GM12874 (cell line): Measurements from ENCODE around the gene TMEM91.

Source experiments
- CTCF ChIP-seq: IDR thresholded peaks from 2 replicates; pipeline ENCODE4 v1.5.1; 2011; ENCODE audit warnings: low read depth, mild to moderate bottlenecking, control low read depth, low read length, moderate library complexity; ENCODE audit not compliant: insufficient read depth

The TMEM91 gene

GRCh38 chr19:41425174-41426115 is 49.1 kb downstream of the TMEM91 start:
- TF ChIP-seq CTCF: no peak

DNA sequence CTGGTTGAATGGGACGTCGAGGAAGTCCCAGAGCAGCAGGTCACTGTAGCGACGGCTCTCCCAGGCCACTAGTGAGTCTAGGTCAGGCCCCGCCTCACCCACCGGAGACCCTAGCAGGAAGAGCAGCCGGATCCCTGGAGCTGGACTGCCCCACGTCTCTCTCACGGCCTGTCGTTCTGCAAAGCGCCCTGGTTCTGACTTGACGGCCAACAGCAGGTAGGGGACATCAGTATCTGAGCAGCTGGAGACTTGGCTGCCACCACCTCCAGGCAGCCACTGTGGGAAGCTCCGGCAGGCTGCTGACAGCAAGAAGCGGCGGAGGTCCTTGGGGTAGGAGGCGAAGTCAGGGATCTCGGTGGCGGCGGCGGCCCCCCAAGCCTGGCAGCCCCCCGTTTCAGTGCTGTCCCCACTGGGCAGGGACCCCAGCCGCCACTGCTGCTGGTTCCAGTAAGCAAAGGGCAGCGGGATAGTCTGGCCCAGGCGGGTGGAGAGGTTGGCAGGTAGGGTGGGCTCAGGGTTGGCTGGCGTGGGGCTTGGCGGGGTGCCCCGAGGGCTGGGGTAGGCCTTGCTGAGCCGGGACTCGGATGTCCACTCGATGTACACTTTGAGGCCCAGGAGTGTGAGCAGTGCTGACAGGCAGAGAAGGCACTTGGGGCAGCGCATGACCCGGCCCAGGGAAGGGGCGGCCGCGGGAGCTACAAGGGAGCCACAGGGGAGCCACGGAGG is 49.9 kb downstream of the TMEM91 start:
- no peak for TF ChIP-seq CTCF

DNA sequence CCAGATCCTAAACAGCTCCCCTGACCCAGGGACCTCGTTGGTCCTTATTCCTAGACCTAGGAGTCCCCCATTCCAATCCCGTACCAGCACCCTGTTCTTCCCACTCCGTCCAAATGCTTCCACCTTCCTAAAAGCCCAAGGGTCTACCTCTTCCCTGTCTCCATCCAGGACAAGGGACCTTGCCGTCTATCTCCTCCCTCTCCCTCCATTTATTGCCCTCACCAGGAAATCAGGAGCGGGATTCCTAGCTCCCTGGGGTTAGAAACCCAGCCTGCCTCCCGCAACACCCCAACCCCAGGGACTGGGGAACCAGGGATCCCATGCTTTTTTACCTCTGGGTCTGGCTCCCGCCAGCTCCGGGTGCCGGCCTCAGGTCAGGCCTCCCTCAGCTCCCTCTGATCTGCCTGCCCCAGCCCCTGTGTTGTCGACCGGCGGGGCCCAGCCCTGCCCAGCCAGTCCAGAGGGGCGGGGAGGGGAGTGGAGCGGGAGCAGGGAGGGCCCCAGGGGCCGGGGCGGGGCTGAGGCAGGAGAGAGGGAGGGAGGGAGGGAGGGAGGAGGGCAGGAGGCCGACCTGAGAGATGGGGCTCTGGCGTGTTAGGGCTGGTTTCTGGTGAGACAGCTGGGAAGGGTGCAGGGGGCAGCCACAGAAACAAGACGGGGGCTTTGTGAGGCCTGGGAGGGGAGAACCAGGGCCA is 50.8 kb downstream of the TMEM91 start, which contains the start of gene B3GNT8:
B3GNT8 (minus strand) TSS at position 423 of the 695 bp plus-strand sequence. CDS start 596 bp downstream, outside the sequence.
- TF ChIP-seq CTCF: no peak

DNA sequence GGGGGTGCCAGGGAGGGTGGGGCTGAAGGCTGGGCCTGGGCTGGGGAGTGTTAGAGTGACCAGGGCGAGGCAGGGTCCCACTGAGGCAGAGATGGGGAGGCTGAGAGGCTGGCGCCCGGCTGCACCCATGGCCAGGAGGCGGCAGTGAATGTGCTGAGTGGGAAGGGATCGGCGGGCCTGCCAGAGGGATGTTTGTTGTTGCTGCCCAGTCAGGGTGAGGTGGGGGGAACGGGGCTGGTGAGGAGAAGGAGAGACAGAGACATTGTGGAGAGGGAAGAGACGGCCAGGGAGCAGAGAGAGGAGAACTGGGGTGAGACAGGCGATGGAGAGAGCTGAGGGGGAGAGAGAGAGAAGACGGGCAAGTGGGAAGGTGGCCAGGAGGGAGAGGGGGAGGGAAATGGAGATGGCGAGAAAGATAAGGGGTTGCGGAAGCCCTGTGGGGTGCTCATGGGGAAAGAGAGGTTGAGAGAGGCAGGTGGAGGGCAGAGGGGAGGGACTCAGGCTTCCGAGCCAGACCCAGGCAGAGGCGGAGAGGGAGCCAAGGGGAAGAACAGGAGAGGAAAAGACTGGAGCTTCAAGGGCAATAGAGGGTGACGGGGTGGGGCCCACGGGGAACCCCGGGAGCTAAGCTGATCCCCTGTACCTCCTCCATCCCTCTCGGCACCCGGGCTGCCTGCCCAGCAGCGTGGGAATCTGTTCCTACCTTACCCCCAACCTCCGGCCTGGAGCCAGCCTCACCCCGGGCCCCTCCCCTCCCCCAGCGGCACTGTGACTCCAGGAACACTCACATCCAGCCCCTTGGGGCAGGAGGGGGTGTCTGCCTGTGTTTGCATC is 51.5 kb downstream of the TMEM91 start:
- no peak for TF ChIP-seq CTCF

DNA sequence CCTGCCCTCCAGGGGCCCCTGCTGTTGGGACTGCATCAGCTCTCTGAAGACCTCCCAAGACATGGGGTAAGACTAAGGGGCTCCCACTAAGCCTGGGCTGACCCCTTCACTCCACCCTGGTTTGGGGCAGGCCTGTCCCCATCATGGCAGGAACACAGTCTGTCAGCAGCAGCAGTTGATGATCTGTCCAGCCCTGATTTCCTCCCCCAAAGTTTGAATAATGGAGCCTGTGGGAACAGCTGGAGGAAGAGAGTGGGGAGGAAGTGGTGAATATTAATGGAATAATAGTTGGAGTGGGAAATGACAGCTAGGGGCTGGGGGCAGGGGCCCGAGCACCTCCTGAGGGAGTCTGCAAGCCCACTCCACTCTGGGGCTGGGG is 52.1 kb downstream of the TMEM91 start:
- TF ChIP-seq CTCF: no peak

GRCh38 chr19:41430922-41431321 is 54.6 kb downstream of the TMEM91 start:
- no peak for TF ChIP-seq CTCF
